H1 (cell line): ENCODE results near the gene SLC5A10. TPM values are rescaled to one million over a fixed set of nuclear protein-coding genes. Genes with fewer than 3 reads are reported as not detected.
A peak's percentile ranks its signal among the peaks of the same experiment; 100 is the strongest.

Experiments
- CTCF ChIA-PET: fragments of 300-600 bp; sonication (Branson Sonifier 250); formaldehyde crosslinking; loops from one replicate; lab custom pipeline; 2021; ENCODE audit not compliant: partially characterized antibody; lab: Charles Lee
- POLR2A ChIA-PET: fragments of 300-600 bp; sonication (Branson Sonifier 250); formaldehyde crosslinking; loops from one replicate; lab custom pipeline; 2021; ENCODE audit warnings: inconsistent platforms; ENCODE audit not compliant: partially characterized antibody; lab: Charles Lee
- DNase-seq, 2 experiments: peaks; one replicate each; pipeline versions ENCODE4 v3.0.0 to v3.0.0-alpha.2; 2010 to 2022; ENCODE audit warnings: low spot score in 2 of 2, low read depth in 1 of 2, mixed read lengths in 1 of 2
- FAIRE-seq: peaks from 2 replicates; lab custom pipeline; 2011; peaks lifted over from hg19 to GRCh38; lab: Jason Lieb, UNC
- H2AFZ ChIP-seq: 2 replicates; pipeline ENCODE4 v1.8.1; 2012; ENCODE audit warnings: low read length, inconsistent platforms
- H2AK5ac ChIP-seq: 2 replicates; pipeline ENCODE4 v1.6.1; 2013; ENCODE audit warnings: low read depth, low read length
- H2BK120ac ChIP-seq: replicated peaks from 2 replicates; pipeline ENCODE3; 2013; ENCODE audit warnings: low read depth, low read length, inconsistent platforms
- H2BK12ac ChIP-seq: 2 replicates; pipeline ENCODE4 v1.6.1; 2013; ENCODE audit warnings: low read depth, low read length
- H2BK15ac ChIP-seq: 2 replicates; pipeline ENCODE4 v1.6.1; 2013; ENCODE audit warnings: low read length
- H2BK20ac ChIP-seq: 2 replicates; pipeline ENCODE4 v1.6.1; 2013; ENCODE audit warnings: low read length
- H2BK5ac ChIP-seq: 2 replicates; pipeline ENCODE4 v1.6.1; 2013; ENCODE audit warnings: low read depth, low read length
- H3K14ac ChIP-seq: 2 replicates; pipeline ENCODE4 v1.6.1; 2013; ENCODE audit warnings: inconsistent platforms; ENCODE audit not compliant: insufficient read length
- H3K18ac ChIP-seq: 2 replicates; pipeline ENCODE4 v1.6.1; 2013; ENCODE audit warnings: low read length; ENCODE audit errors: extremely low read depth
- H3K23ac ChIP-seq: 2 replicates; pipeline ENCODE4 v1.6.1; 2013; ENCODE audit warnings: inconsistent platforms; ENCODE audit not compliant: insufficient read length
- H3K23me2 ChIP-seq: 2 replicates; pipeline ENCODE4 v1.6.1; 2013; ENCODE audit warnings: low read depth, low read length
- H3K27ac ChIP-seq: 2 replicates; pipeline ENCODE4 v1.6.1; 2011; ENCODE audit warnings: low read depth, low read length, inconsistent platforms
- H3K27me3 ChIP-seq, 4 experiments: replicated peaks in 1 of 4; 1 replicate in 1 of 4; 2 replicates in 3 of 4; pipeline versions ENCODE4 v1.6.1 to v1.8.1; 2011 to 2013; ENCODE audit warnings: low read length in 3 of 4, mild to moderate bottlenecking in 3 of 4, inconsistent platforms in 2 of 4, mixed read lengths in 2 of 4, moderate library complexity in 1 of 4; ENCODE audit not compliant: control insufficient read depth in 3 of 4, insufficient read depth in 3 of 4; ENCODE audit errors: extremely low read depth in 1 of 4
- H3K36me3 ChIP-seq, 4 experiments: 2 replicates each; pipeline versions ENCODE4 v1.6.1 to v1.8.1; 2011 to 2013; ENCODE audit warnings: mild to moderate bottlenecking in 4 of 4, low read length in 3 of 4, moderate library complexity in 2 of 4, control low read depth in 1 of 4, inconsistent platforms in 1 of 4; ENCODE audit not compliant: insufficient read depth in 4 of 4, control insufficient read depth in 2 of 4
- H3K4ac ChIP-seq: replicated peaks from 2 replicates; pipeline ENCODE3; 2013; ENCODE audit warnings: low read length, low read depth, mixed read lengths, inconsistent platforms; ENCODE audit not compliant: insufficient read length
- H3K4me1 ChIP-seq, 4 experiments: replicated peaks in 1 of 4; 1 replicate in 1 of 4; 2 replicates in 3 of 4; pipeline versions ENCODE4 v1.6.1 to v1.8.1; 2011 to 2013; ENCODE audit warnings: low read length in 3 of 4, inconsistent platforms in 2 of 4, mixed read lengths in 1 of 4; ENCODE audit not compliant: insufficient read depth in 4 of 4, control insufficient read depth in 3 of 4
- H3K4me2 ChIP-seq, 2 experiments: 2 replicates each; pipeline versions ENCODE4 v1.6.1 to v1.8.1; 2011 to 2013; ENCODE audit warnings: low read depth in 2 of 2, low read length in 2 of 2, control low read depth in 1 of 2, inconsistent platforms in 1 of 2, mild to moderate bottlenecking in 1 of 2; ENCODE audit not compliant: insufficient read depth in 1 of 2
- H3K4me3 ChIP-seq, 4 experiments: fragments of 200-600, 300-600 bp in 1 of 4; sonication (generic), shearing (Covaris generic), sonication (Bioruptor Twin) in 1 of 4; 2 replicates each; pipeline versions ENCODE4 v1.5.1 to v1.8.1; 2011 to 2016; ENCODE audit warnings: low read length in 4 of 4, low read depth in 3 of 4, control low read depth in 2 of 4, inconsistent platforms in 2 of 4, mild to moderate bottlenecking in 2 of 4, mixed read lengths in 1 of 4, moderate library complexity in 1 of 4; ENCODE audit not compliant: insufficient read depth in 2 of 4; ENCODE audit errors: extremely low read depth in 1 of 4
- H3K56ac ChIP-seq: replicated peaks from 2 replicates; pipeline ENCODE3; 2013; ENCODE audit warnings: low read depth, mild to moderate bottlenecking, mixed read lengths, low read length, inconsistent platforms; ENCODE audit not compliant: insufficient read length
- H3K79me1 ChIP-seq: 2 replicates; pipeline ENCODE4 v1.6.1; 2013; ENCODE audit warnings: low read depth, low read length, control low read depth
- H3K79me2 ChIP-seq, 2 experiments: 2 replicates each; pipeline versions ENCODE4 v1.6.1 to v1.8.1; 2012 to 2013; ENCODE audit warnings: low read length in 2 of 2, mild to moderate bottlenecking in 2 of 2, inconsistent platforms in 1 of 2; ENCODE audit not compliant: insufficient read depth in 2 of 2, control insufficient read depth in 1 of 2
- H3K9ac ChIP-seq, 4 experiments: replicated peaks in 1 of 4; 1 replicate in 1 of 4; 2 replicates in 3 of 4; pipeline versions ENCODE4 v1.6.1 to v1.8.1; 2011 to 2013; ENCODE audit warnings: low read depth in 3 of 4, low read length in 3 of 4, control low read depth in 2 of 4, mild to moderate bottlenecking in 2 of 4, moderate library complexity in 2 of 4, inconsistent platforms in 1 of 4; ENCODE audit errors: extremely low read depth in 1 of 4
- H3K9me3 ChIP-seq, 2 experiments: 2 replicates each; pipeline versions ENCODE4 v1.6.1 to v1.8.1; 2012 to 2013; ENCODE audit warnings: mild to moderate bottlenecking in 2 of 2, moderate library complexity in 2 of 2, control low read depth in 1 of 2, inconsistent platforms in 1 of 2, low read depth in 1 of 2, low read length in 1 of 2, mixed read lengths in 1 of 2; ENCODE audit not compliant: insufficient read depth in 2 of 2
- H4K20me1 ChIP-seq, 2 experiments: replicated peaks in 1 of 2; 2 replicates each; pipeline versions ENCODE3 to v1.8.1; 2011 to 2013; ENCODE audit warnings: inconsistent platforms in 2 of 2, low read length in 2 of 2, mild to moderate bottlenecking in 1 of 2; ENCODE audit not compliant: insufficient read depth in 2 of 2, control insufficient read depth in 1 of 2
- H4K5ac ChIP-seq: 2 replicates; pipeline ENCODE4 v1.6.1; 2013; ENCODE audit warnings: low read length, low read depth, mixed read lengths, inconsistent platforms; ENCODE audit not compliant: insufficient read length
- H4K8ac ChIP-seq: 2 replicates; pipeline ENCODE4 v1.8.0; 2013; ENCODE audit warnings: mild to moderate bottlenecking, moderate library complexity, low read length, inconsistent platforms; ENCODE audit not compliant: insufficient read depth; ENCODE audit errors: extremely low read depth
- H4K91ac ChIP-seq: replicated peaks from 2 replicates; pipeline ENCODE3; 2013; ENCODE audit warnings: low read length, mixed read lengths, inconsistent platforms; ENCODE audit not compliant: insufficient read length
- ATF2 ChIP-seq: IDR thresholded peaks from 2 replicates; pipeline ENCODE4 v1.6.1; 2012; ENCODE audit warnings: low read length, inconsistent platforms
- BCL11A ChIP-seq, 2 experiments: IDR thresholded peaks; one replicate each; pipeline ENCODE4 v1.6.1; 2011; ENCODE audit warnings: low read depth in 2 of 2, low read length in 2 of 2, mild to moderate bottlenecking in 2 of 2
- BRCA1 ChIP-seq: IDR thresholded peaks from 2 replicates; pipeline ENCODE4 v1.6.1; 2012; ENCODE audit warnings: low read depth, low read length, improper control_type of control experiment
- CHD2 ChIP-seq: IDR thresholded peaks from 2 replicates; pipeline ENCODE4 v1.6.1; 2012; ENCODE audit warnings: low read length, improper control_type of control experiment
- GABPA ChIP-seq: IDR thresholded peaks from 2 replicates; pipeline ENCODE4 v1.6.1; 2011; ENCODE audit warnings: mild to moderate bottlenecking, low read length, moderate library complexity, borderline replicate concordance; ENCODE audit not compliant: insufficient read depth
- HDAC6 ChIP-seq: IDR thresholded peaks from one replicate; pipeline ENCODE4 v1.7.1; 2012; ENCODE audit warnings: low read depth, mild to moderate bottlenecking, inconsistent platforms, low read length, moderate library complexity
- JUN ChIP-seq: IDR thresholded peaks from 2 replicates; pipeline ENCODE4 v1.6.1; 2011; ENCODE audit warnings: low read depth, mild to moderate bottlenecking, improper control_type of control experiment, low read length
- SAP30 ChIP-seq: fragments of 300-600 bp; sonication (generic); IDR thresholded peaks from 2 replicates; pipeline ENCODE4 v1.7.1; 2012; ENCODE audit warnings: low read length, moderate library complexity, mild to moderate bottlenecking, inconsistent platforms; ENCODE audit not compliant: insufficient read depth, insufficient replicate concordance
- SIN3A ChIP-seq, 2 experiments: IDR thresholded peaks in 1 of 2; conservative IDR thresholded peaks in 1 of 2; 2 replicates each; pipeline ENCODE4 v1.6.1; 2011 to 2012; ENCODE audit warnings: low read length in 2 of 2, improper control_type of control experiment in 1 of 2, low read depth in 1 of 2, mild to moderate bottlenecking in 1 of 2
- SIX5 ChIP-seq: IDR thresholded peaks from 2 replicates; pipeline ENCODE4 v1.6.1; 2011; ENCODE audit warnings: mild to moderate bottlenecking, low read depth, low read length
- TAF1 ChIP-seq: IDR thresholded peaks from 2 replicates; pipeline ENCODE4 v1.6.1; 2011; ENCODE audit warnings: mild to moderate bottlenecking, low read depth, low read length
- TEAD4 ChIP-seq: IDR thresholded peaks from 2 replicates; pipeline ENCODE4 v1.6.1; 2012; ENCODE audit warnings: low read depth, low read length, inconsistent platforms, mixed read lengths
- WGBS, 2 experiments: shearing (Covaris generic) in 1 of 2; methylation state at CpG; one replicate each; pipeline versions ENCODE4 v1.1.6 to v1.1.7; 2013 to 2015; ENCODE audit warnings: low lambda C conversion rate in 2 of 2, mixed read lengths in 2 of 2, inconsistent platforms in 1 of 2, low coverage in 1 of 2, missing lambda C conversion rate in 1 of 2; ENCODE audit not compliant: insufficient replicate concordance in 2 of 2, insufficient coverage in 1 of 2, insufficient read length in 1 of 2; ENCODE audit errors: extremely low coverage in 1 of 2, missing lambda C conversion rate in 1 of 2; 5-methylcytosine and 5-hydroxymethylcytosine counted together
- polyA plus RNA-seq, 7 experiments: library from polyadenylated mRNA; depleted of rRNA in 3 of 7; stranded (reverse) in 5 of 7; unstranded in 2 of 7; fragments of >200 nt in 5 of 7; fragments of 200-250 nt in 2 of 7; gene quantifications; 1 replicate in 5 of 7; 2 replicates in 1 of 7; 4 replicates in 1 of 7; pipeline versions ENCODE4 v1.2.1 to v1.2.3, GENCODE V29; 2011 to 2013; ENCODE audit warnings: missing spikeins in 2 of 7, mixed read lengths in 2 of 7
- total RNA-seq: library from RNA; stranded (reverse); fragmentation: NEBNext Ultra II Directional; extraction: Animal tissue kit (Norgen Biotek cat#: 25700); gene quantifications from 2 replicates; pipeline ENCODE4 v1.2.1, GENCODE V29; 2021

Gene SLC5A10
- total and polyA plus RNA-seq, 2 of the 8 experiments (the other 6 are each of a cell fraction or from before 2014, with no cell fraction given) = 0.05 to 0.11 TPM

- Histone ChIP-seq H3K18ac (no peak overlapping the region), H3K14ac (no peak overlapping the region), H3K79me2 (no peaks in the 10 kb centered on the region), H2BK5ac (no peak overlapping the region), H3K4ac (no peak overlapping the region), H4K91ac (no peak overlapping the region), H3K9me3 (no peaks in the 10 kb centered on the region), H4K5ac (no peak overlapping the region), H3K4me2 (no peak overlapping the region), H2BK15ac (no peak overlapping the region), H2AFZ (0 out of 2 replicates have a peak overlapping the region, but pooled peaks have one; percentile 51), H2BK120ac (no peak overlapping the region), H3K23ac (no peak overlapping the region), H3K4me1 (peaks cover 0 to 11% (median 6%) of the 10 kb centered on the region in 4 experiments; a peak in 5 of 7 replicates), H3K56ac (no peak overlapping the region), H3K9ac (no peak overlapping the region), H2BK12ac (peak overlapping the region; percentile 44; the same call in 1 of the 2 replicates), H3K23me2 (no peaks in the 10 kb centered on the region), H3K36me3 (no peaks in the 10 kb centered on the region), H2BK20ac (no peak overlapping the region), H2AK5ac (no peak overlapping the region), H3K79me1 (no peaks in the 10 kb centered on the region), H4K20me1 (no peaks in the 10 kb centered on the region), H3K27me3 (no peaks in the 10 kb centered on the region), H4K8ac (peak overlapping the region; percentile 9; the same call in 1 of the 2 replicates), H3K27ac (no peak overlapping the region), H3K4me3 (no peak overlapping the region)
- DNase-seq (no peak), FAIRE-seq (no peak)
- CTCF ChIA-PET = interaction anchor here (0.6 to 4.1 kb wide), 7 partner anchors 17 to 55 kb away, joined by 3 to 30 read pairs (median 5); no protein-coding TSS in a partner anchor
- WGBS, 2 experiments = 85% methylated on average over 6 of the region's 6 CpGs; no CpG with 5 or more reads in 1 of the 2 experiments
- POLR2A ChIA-PET = interaction anchor here (1.1 to 1.7 kb wide), 2 partner anchors 39 to 62 kb away, joined by 3 to 5 read pairs; no protein-coding TSS in a partner anchor
- TF ChIP-seq SAP30 (no peak), SIN3A (conservative IDR thresholded peaks at IDR 0.05 in 1 of 2, IDR thresholded peaks at IDR 0.05 in 1 of 2; ENCODE audit: low read depth in 1 of 2, low read length in 2 of 2) (no peak), JUN (no peak), SIX5 (no peak), CHD2 (no peak), GABPA (no peak), ATF2 (no peak), HDAC6 (no peak), BRCA1 (no peak), TEAD4 (no peak), BCL11A (IDR thresholded peaks at IDR 0.05; ENCODE audit: low read depth in 2 of 2, low read length in 2 of 2) (no peak), TAF1 (no peak)
Observed at GRCh38 chr17:18962494-18962815, 10.5 kb downstream of the SLC5A10 start.
